OCI-LY7 (cell line): ENCODE measurements around the gene KAT14. TPM values are rescaled to one million over a fixed set of nuclear protein-coding genes. Genes with fewer than 3 reads are reported as not detected.

Experiments
- BruUV-seq: library from RNA; stranded (reverse); fragments of 400-500 nt; replicated peaks from 2 replicates; lab custom pipeline; 2021; lab: Mats Ljungman, UMichigan
- CTCF ChIA-PET: fragments of 300-600 bp; sonication (Branson Sonifier 250); formaldehyde crosslinking; loops from one replicate; lab custom pipeline; 2022; ENCODE audit warnings: antibody characterized with exemption; ENCODE audit not compliant: unreplicated experiment; lab: Charles Lee
- POLR2A ChIA-PET: fragments of 300-600 bp; sonication (Branson Sonifier 250); formaldehyde crosslinking; loops from one replicate; lab custom pipeline; 2022; ENCODE audit warnings: antibody characterized with exemption; lab: Charles Lee
- DNase-seq: peaks from one replicate; pipeline ENCODE4 v3.0.0-alpha.2; 2015; ENCODE audit warnings: low spot score
- H2AFZ ChIP-seq: fragments of 200-600 bp; sonication (generic), shearing (Covaris generic); 2 replicates; pipeline ENCODE4 v1.6.1; 2014; ENCODE audit warnings: mild to moderate bottlenecking, antibody characterized with exemption, low read length, moderate library complexity
- H3K27ac ChIP-seq: fragments of 200-600 bp; sonication (generic); 2 replicates; pipeline ENCODE4 v1.5.1; 2014; ENCODE audit warnings: mixed run types, low read depth, mild to moderate bottlenecking, moderate library complexity, low read length, inconsistent platforms; ENCODE audit not compliant: poor library complexity, severe bottlenecking
- H3K36me3 ChIP-seq: fragments of 200-600 bp; sonication (generic); 2 replicates; pipeline ENCODE4 v1.6.1; 2014; ENCODE audit warnings: mild to moderate bottlenecking, antibody characterized with exemption, low read length, moderate library complexity, mixed read lengths; ENCODE audit not compliant: insufficient read depth
- H3K4me1 ChIP-seq: fragments of 200-600 bp; sonication (generic); 2 replicates; pipeline ENCODE4 v1.5.1; 2014; ENCODE audit warnings: mild to moderate bottlenecking, low read length; ENCODE audit not compliant: insufficient read depth, poor library complexity, severe bottlenecking
- H3K4me2 ChIP-seq: fragments of 200-600 bp; sonication (generic); 2 replicates; pipeline ENCODE4 v1.6.1; 2014; ENCODE audit warnings: mild to moderate bottlenecking, low read length
- H3K4me3 ChIP-seq: fragments of 200-600 bp; sonication (generic); 2 replicates; pipeline ENCODE4 v1.5.1; 2014; ENCODE audit warnings: mild to moderate bottlenecking, low read depth, low read length; ENCODE audit not compliant: poor library complexity, severe bottlenecking
- H3K79me2 ChIP-seq: fragments of 200-600 bp; sonication (generic); 2 replicates; pipeline ENCODE4 v1.6.1; 2016; ENCODE audit warnings: low read depth, mild to moderate bottlenecking, low read length, moderate library complexity, mixed read lengths; ENCODE audit not compliant: insufficient read depth
- H3K9me2 ChIP-seq: fragments of 200-600 bp; sonication (generic); 2 replicates; pipeline ENCODE4 v1.6.1; 2016; ENCODE audit warnings: mild to moderate bottlenecking, low read length, mixed read lengths; ENCODE audit not compliant: insufficient read depth
- H3K9me3 ChIP-seq: fragments of 200-600 bp; sonication (generic); 2 replicates; pipeline ENCODE4 v1.6.1; 2014; ENCODE audit warnings: mild to moderate bottlenecking, mixed run types, low read length, mixed read lengths
- H4K20me1 ChIP-seq: fragments of 200-600 bp; sonication (generic); 2 replicates; pipeline ENCODE4 v1.6.1; 2014; ENCODE audit warnings: mild to moderate bottlenecking, antibody characterized with exemption, low read length, moderate library complexity, mixed read lengths; ENCODE audit not compliant: insufficient read depth
- CTCF ChIP-seq: fragments of 200-600 bp; sonication (generic); conservative IDR thresholded peaks from 2 replicates; pipeline ENCODE4 v1.5.1; 2014; ENCODE audit warnings: mild to moderate bottlenecking, antibody characterized with exemption, low read length, moderate library complexity, mixed read lengths
- EZH2phosphoT487 ChIP-seq: fragments of 200-600 bp; sonication (generic); IDR thresholded peaks from 2 replicates; pipeline ENCODE4 v1.6.1; 2018; ENCODE audit warnings: low read depth, borderline replicate concordance, mild to moderate bottlenecking, mixed run types, antibody characterized with exemption, low read length, moderate library complexity, mixed read lengths
- intact Hi-C: fragments of 100-400 bp; cut with micrococcal nuclease; formaldehyde crosslinking; loops from one replicate; pipeline ENCODE4 v1.10.0; 2022; ENCODE audit not compliant: unreplicated experiment
- total RNA-seq, 2 experiments: library from RNA; depleted of rRNA in 1 of 2; stranded (reverse); fragments of >200 nt in 1 of 2; shearing (Covaris generic) in 1 of 2; gene quantifications; 2 replicates each; pipeline ENCODE4 v1.2.3, GENCODE V29; 2014 to 2022

Gene KAT14
- total RNA-seq, 2 experiments from 2014 or later: 13.1 to 19.6 TPM

- POLR2A ChIA-PET: interaction anchor here (0.7 kb wide), 1 partner anchor 163 kb away, joined by 3 read pairs; no protein-coding TSS in a partner anchor
- BruUV-seq: no TSS peak
Observed at GRCh38 chr20:18164356-18164755, 26.7 kb downstream of the KAT14 start.

GRCh38 chr20:18165553-18165952 lies 27.9 kb downstream of the KAT14 start:
- no peak overlapping the region for H3K27ac ChIP-seq
- H3K9me2 ChIP-seq: no peaks in the 10 kb centered on the region
- CTCF ChIA-PET: no interaction called here
- no peaks in the 10 kb centered on the region for H3K9me3 ChIP-seq
- H3K4me3 ChIP-seq: no peak overlapping the region
- intact Hi-C loops: no loop called here
- POLR2A ChIA-PET: interaction anchor here (0.6 kb wide), 1 partner anchor 11 kb away, joined by 3 read pairs; no protein-coding TSS in a partner anchor
- peaks cover 76% of the 10 kb centered on the region for H3K36me3 ChIP-seq
- no TSS peak for BruUV-seq
- no peaks in the 10 kb centered on the region; the same call in 1 of the 2 replicates for H4K20me1 ChIP-seq
- no peak for TF ChIP-seq CTCF
- no peak for TF ChIP-seq EZH2phosphoT487
- no peak overlapping the region for H2AFZ ChIP-seq
- no peak overlapping the region for H3K4me2 ChIP-seq
- DNase-seq: no peak
- H3K4me1 ChIP-seq: no peaks in the 10 kb centered on the region
- H3K79me2 ChIP-seq: peaks cover 11% of the 10 kb centered on the region; the same call in 1 of the 2 replicates

More at GRCh38 chr20:18164356-18164755, 26.7 kb downstream of the KAT14 start:
- Histone ChIP-seq H3K4me2 (no peak overlapping the region), H3K9me3 (no peaks in the 10 kb centered on the region), H2AFZ (no peak overlapping the region), H3K27ac (no peak overlapping the region), H4K20me1 (no peaks in the 10 kb centered on the region; the same call in 1 of the 2 replicates), H3K4me1 (no peaks in the 10 kb centered on the region), H3K4me3 (no peak overlapping the region), H3K36me3 (peaks cover 69% of the 10 kb centered on the region), H3K9me2 (no peaks in the 10 kb centered on the region), H3K79me2 (peaks cover 11% of the 10 kb centered on the region; the same call in 1 of the 2 replicates)
- no peak for DNase-seq
- CTCF ChIA-PET: no interaction called here
- TF ChIP-seq CTCF: no peak
- TF ChIP-seq EZH2phosphoT487: no peak
- intact Hi-C loops: no loop called here

GRCh38 chr20:18166241-18166881 lies 28.7 kb downstream of the KAT14 start:
- Histone ChIP-seq H3K27ac (no peak overlapping the region), H4K20me1 (no peaks in the 10 kb centered on the region; the same call in 1 of the 2 replicates), H3K4me2 (no peak overlapping the region), H3K79me2 (peaks cover 11% of the 10 kb centered on the region; the same call in 1 of the 2 replicates), H3K36me3 (peaks cover 77% of the 10 kb centered on the region), H3K4me3 (no peak overlapping the region), H3K9me3 (no peaks in the 10 kb centered on the region), H3K9me2 (no peaks in the 10 kb centered on the region), H2AFZ (no peak overlapping the region), H3K4me1 (no peaks in the 10 kb centered on the region)
- BruUV-seq: no TSS peak
- no peak for DNase-seq
- intact Hi-C loops: no loop called here
- ChIA-PET POLR2A (no interaction called here), CTCF (no interaction called here)
- TF ChIP-seq EZH2phosphoT487 (no peak), CTCF (no peak)
